KOPT-K1 (cell line): ENCODE data around the gene CALCR.
"Not testable (repeated sequence)": the region's sequence is repeated elsewhere in the genome, so short reads cannot be mapped to it uniquely, and the experiment has no call there.

ENCODE experiments used
- H3K27ac ChIP-seq: fragments of 200-600 bp; sonication (generic); 2 replicates; pipeline ENCODE4 v1.5.1; 2016; ENCODE audit warnings: antibody characterized with exemption, mild to moderate bottlenecking, low read depth, low read length; ENCODE audit not compliant: poor library complexity, severe bottlenecking
- H3K36me3 ChIP-seq: fragments of 200-600 bp; sonication (generic); 2 replicates; pipeline ENCODE4 v1.5.1; 2017; ENCODE audit warnings: antibody characterized with exemption, mild to moderate bottlenecking, low read length, moderate library complexity; ENCODE audit not compliant: insufficient read depth
- H3K9me3 ChIP-seq: fragments of 200-600 bp; sonication (generic); 2 replicates; pipeline ENCODE4 v1.5.1; 2017; ENCODE audit warnings: antibody characterized with exemption, low read length, mild to moderate bottlenecking; ENCODE audit not compliant: insufficient read depth, poor library complexity, severe bottlenecking

Gene CALCR

GRCh38 chr7:93535616-93536015, 38.9 kb downstream of the CALCR start:
- no peaks in the 10 kb centered on the region for H3K9me3 ChIP-seq
- H3K36me3 ChIP-seq: no peaks in the 10 kb centered on the region
- H3K27ac ChIP-seq: no peak overlapping the region

DNA sequence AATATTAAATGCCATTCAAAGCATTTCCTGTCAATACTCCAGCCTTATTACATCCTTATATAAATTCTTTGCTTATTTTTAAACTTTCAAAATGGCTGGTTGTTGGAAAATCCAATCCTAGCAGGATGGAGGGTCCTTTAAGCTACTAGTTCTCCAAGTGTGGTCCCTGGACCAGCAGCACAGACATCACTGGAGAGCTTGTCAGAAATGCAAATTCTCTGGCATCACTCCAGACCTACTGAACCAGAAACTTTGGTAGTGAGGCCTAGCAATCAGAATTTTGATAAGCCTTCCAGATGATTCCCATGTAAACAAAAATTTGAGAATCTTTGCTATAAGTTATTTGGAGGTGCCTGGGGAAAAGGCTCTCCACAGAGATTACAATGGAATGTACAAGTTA, 43.8 kb downstream of the CALCR start:
- H3K36me3 ChIP-seq: no peaks in the 10 kb centered on the region
- no peaks in the 10 kb centered on the region for H3K9me3 ChIP-seq
- no peak overlapping the region for H3K27ac ChIP-seq

DNA sequence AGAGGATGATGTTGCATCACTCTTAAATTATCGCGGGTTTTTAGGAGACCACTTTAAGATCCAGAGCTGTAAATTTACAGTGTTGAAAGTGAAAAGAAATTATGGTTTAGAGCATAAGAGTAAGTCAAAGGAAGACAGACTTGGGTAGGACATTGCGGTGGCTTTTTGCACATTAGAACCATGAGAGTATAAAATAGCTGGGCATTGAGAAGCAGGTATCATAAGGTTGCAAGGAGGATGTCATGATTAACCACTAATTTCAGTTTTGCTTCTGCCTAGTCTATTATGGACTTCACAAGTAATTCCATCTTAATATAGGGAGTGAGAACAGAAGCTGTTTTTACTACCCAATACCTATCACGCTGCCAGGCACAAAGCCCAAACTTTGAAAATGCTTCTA, 57.7 kb downstream of the CALCR start:
- H3K27ac ChIP-seq: no peak overlapping the region
- no peaks in the 10 kb centered on the region for H3K36me3 ChIP-seq
- H3K9me3 ChIP-seq: no peaks in the 10 kb centered on the region

DNA sequence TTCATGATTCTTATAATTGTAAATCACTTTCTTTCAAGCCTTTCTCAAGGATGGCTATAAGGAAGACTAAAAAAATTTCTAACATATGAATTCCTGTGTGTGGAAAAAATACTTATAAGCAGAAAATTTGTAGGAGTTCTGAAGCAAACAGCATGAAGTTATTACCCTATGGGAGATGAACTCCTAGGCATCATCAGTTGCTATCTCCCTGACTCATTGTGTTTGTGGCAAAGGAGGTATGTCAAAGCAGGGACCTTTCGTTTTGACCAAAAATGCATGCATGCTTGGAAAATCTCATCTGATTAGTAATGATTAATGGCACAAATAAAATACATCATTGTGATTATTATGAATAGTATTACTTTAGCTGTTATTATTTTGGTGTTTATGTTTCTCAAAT, 59.4 kb downstream of the CALCR start:
- Histone ChIP-seq H3K27ac (no peak overlapping the region), H3K9me3 (no peaks in the 10 kb centered on the region), H3K36me3 (no peaks in the 10 kb centered on the region)

DNA sequence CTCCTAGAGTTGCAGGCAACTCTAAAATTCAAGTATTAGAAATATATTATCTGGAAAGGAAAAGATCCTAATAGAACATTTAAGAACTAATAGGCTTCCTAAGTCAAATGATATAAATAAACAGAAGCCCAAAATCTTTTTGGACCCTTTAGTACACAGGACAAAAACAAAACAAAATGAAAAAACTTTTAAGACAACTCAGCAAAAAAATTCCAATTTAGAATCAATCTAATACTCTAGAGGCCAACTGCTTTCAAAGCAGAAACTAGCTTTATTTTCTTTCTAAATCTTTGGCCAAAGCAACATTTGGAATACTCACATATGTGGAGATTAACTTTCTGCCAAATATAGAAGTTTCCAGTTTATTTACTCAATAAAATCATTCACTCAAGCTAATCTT, 65.2 kb downstream of the CALCR start:
- H3K27ac ChIP-seq: no peak overlapping the region
- H3K36me3 ChIP-seq: no peaks in the 10 kb centered on the region
- H3K9me3 ChIP-seq: no peaks in the 10 kb centered on the region

DNA sequence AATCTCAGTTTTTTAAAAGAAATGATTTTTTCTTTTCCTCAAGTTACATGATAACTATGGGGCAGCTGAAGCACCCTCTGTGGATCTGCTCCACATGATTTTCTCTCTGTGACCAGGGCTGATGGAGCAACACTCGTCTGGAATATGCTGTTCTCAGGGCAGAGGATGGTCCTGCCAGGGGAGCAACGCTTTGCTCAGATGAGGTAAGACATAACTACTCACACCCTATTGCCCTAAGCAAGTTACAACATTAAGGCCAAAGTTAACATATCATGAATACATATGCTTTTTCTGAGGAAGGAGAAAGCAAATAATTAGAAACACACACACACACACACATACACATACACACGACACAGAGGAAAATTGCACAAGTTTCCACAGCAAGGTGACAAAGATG, 71.4 kb downstream of the CALCR start:
- Histone ChIP-seq H3K36me3 (no peaks in the 10 kb centered on the region), H3K27ac (no peak overlapping the region), H3K9me3 (no peaks in the 10 kb centered on the region)

GRCh38 chr7:93491860-93492259, 82.7 kb downstream of the CALCR start:
- not testable (repeated sequence) for H3K27ac ChIP-seq

GRCh38 chr7:93476491-93477344, 97.8 kb downstream of the CALCR start:
- Histone ChIP-seq H3K9me3 (no peaks in the 10 kb centered on the region), H3K27ac (no peak overlapping the region), H3K36me3 (no peaks in the 10 kb centered on the region)

More at GRCh38 chr7:93491860-93492259, 82.7 kb downstream of the CALCR start:
- H3K9me3 ChIP-seq, H3K36me3 ChIP-seq: not testable (repeated sequence)

DNA sequence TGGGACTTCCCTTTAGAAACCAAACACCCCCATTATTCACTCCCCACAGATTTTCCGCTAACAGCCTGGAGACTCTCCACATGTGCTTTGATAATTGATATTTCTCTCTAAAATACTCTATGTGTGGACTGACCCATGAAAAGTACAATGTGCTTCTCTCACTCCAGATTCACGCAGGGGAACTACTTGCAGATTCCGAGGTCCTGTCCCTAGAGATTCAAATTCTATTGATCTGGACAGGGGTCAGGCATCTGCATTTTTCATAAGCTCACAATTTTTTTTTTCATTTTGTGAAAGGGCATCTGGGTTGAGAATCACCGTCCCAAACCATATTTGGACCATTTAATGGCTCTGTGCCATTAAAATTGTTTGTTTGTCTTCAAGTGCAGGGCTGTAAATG, 98.7 kb downstream of the CALCR start:
- no peaks in the 10 kb centered on the region for H3K9me3 ChIP-seq
- no peaks in the 10 kb centered on the region for H3K36me3 ChIP-seq
- no peak overlapping the region for H3K27ac ChIP-seq

GRCh38 chr7:93471456-93471855, 103.1 kb downstream of the CALCR start:
- no peak overlapping the region for H3K27ac ChIP-seq
- H3K9me3 ChIP-seq: no peaks in the 10 kb centered on the region
- H3K36me3 ChIP-seq: no peaks in the 10 kb centered on the region

DNA sequence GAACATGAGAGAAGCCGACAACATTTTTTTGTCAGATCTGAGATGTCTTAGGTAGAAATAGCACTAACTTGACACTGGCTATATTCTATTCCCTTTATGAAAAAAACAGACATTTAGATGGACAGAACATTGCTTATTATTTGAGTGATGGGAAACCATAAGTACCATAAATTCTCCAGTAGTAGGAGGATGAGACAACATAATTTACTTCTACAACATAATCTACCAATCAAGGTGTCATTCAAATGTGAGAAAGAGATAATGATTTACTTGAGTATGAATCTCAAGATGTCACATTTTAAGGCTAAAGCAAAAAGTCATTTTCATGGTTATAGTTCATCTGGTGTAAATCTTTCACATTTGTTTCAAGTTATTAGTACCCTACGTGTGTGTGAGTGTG, 110.8 kb downstream of the CALCR start:
- Histone ChIP-seq H3K27ac (no peak overlapping the region), H3K9me3 (no peaks in the 10 kb centered on the region), H3K36me3 (no peaks in the 10 kb centered on the region)

DNA sequence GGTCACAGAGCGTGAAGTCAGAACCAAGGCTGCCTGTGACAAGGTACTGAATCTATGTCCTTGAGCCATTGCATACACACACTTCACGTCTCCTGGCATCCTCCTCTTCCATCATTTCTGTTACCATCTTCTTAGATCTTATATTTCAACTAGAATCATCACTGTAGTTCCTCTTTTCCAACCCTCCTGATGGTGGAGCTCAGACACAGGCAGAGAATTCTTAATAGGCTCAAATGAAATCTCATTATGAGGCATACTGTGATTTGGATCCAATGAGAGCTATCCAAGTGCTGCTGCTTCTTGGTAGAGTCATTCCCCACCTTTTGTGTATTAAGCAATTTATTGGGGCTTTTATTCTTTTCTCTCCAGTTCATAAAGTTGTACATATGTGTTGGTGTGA, 113.2 kb downstream of the CALCR start:
- Histone ChIP-seq H3K9me3 (no peaks in the 10 kb centered on the region), H3K36me3 (no peaks in the 10 kb centered on the region), H3K27ac (no peak overlapping the region)

DNA sequence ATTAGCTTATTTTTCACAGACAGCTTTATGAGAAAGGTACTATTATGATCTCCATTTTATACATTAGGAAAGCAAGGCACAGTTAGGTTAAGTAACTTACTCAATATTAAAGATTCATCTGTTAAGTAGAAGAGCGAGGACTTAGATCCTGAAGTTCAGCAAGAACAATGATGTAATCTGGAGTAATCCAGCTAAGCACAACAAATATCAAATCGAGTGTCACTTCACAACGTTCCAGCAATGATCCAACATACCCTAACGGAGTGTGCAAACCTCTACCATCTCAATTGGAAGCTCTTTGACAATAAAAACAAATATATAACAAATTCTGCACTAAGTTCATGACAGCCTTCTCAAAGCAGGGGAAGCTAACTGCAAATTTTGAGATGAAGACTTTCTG, 121.3 kb downstream of the CALCR start:
- Histone ChIP-seq H3K27ac (no peak overlapping the region), H3K36me3 (no peaks in the 10 kb centered on the region), H3K9me3 (no peaks in the 10 kb centered on the region)

DNA sequence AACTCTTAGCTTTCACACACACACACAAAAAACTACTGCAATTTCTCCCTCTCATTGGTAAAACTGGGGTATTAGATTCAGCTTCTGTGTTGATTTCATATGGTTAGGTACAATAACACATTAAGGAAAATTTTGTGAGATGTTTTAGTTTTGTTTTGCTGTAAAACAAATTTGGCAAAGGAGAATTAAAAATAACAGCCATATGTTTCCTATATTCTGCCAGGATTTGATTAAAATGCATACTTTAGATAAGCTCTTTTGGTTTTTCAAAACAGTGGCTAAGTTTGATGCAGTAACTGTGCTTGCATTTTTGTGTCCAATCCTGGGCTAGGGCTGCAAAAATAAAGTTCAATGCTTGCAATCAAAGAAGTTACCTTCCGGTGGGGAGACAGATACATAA, 126.3 kb downstream of the CALCR start:
- Histone ChIP-seq H3K27ac (no peak overlapping the region), H3K36me3 (no peaks in the 10 kb centered on the region), H3K9me3 (no peaks in the 10 kb centered on the region)

GRCh38 chr7:93447509-93447908, 127.0 kb downstream of the CALCR start:
- Histone ChIP-seq H3K9me3 (no peaks in the 10 kb centered on the region), H3K27ac (no peak overlapping the region), H3K36me3 (no peaks in the 10 kb centered on the region)

DNA sequence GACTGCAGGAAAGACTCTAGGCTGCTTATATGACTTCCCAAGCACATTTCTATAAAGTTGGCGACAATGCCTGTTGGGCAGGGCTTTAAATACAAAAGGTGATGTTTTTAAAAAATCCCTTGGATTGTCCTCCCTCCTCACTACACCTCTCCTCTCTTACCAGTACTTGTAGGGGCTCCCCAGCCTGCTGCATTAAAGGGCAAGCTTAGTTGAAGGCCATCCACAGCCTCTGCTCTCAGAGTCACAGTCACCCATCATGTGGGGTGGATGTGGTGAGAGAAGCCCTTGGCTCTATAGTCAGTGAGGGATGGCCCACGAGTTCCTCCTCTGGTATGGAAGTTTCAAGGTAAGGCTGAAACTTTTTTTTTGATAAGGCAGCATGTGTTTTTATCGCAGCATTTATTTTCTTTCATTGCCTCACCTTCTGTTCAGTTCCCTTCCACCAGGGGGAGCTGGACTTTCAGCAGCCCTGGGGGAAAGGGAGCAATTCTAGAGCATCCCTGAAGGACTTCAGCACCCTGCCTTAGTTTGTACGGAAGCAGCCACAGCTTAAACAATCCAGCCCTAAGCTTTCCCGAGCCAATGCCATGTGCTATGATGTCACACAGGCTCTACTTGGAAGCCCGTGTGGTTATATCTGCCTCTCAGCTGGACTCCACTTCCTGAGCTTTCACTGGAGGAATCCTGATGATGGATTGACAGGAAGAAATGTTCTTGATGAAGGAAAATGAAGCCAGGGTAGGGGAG, 131.9 kb downstream of the CALCR start:
- Histone ChIP-seq H3K36me3 (no peaks in the 10 kb centered on the region), H3K27ac (no peak overlapping the region), H3K9me3 (no peaks in the 10 kb centered on the region)
